HG02938 (cell line): ENCODE data around the gene CPOX.
A peak's percentile ranks its signal among the peaks of the same experiment; 100 is the strongest.
"Not testable (repeated sequence)": the region's sequence is repeated elsewhere in the genome, so short reads cannot be mapped to it uniquely, and the experiment has no call there.

Source experiments
- ATAC-seq: cut with Tn5 transposase; IDR thresholded peaks from one replicate; pipeline ENCODE4 v1.9.1; 2021; ENCODE audit warnings: mild to moderate bottlenecking, moderate library complexity; ENCODE audit not compliant: unreplicated experiment

Gene CPOX

GRCh38 chr3:98565237-98565643 is 28.2 kb downstream of the CPOX start:
- ATAC-seq: peak; percentile 17

DNA sequence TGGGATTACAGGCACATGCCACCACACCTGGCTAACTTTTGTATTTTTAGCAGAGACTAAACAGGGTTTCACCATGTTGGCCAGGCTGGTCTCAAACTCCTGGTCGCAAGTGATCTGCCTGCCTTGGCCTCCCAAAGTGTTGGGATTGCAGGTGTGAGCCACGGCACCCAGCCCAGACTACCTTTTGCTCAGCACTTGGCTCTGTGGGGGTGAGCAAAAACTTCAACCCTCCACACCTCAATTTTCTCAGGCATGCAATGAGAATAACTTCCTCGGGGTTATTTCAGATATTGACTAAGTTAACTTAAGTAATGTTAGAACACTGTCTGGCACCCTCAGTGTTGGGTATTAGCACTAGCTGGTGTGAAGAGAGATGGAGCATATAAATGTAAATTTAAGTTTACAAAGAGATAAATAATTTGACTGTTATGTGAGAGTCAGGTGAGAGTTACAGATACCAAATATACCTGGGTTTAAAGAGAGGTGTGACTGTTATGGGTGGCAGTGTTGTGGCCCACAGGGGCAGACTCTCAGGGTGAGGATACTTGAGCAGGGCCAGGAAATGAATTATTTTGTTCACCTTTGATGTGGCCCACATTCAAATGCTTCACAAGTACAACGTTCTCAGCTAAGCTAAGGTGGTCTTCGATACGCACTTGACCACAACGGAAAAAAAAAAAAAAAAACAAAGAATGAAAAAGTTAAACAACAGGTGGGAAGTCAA is 29.0 kb downstream of the CPOX start:
- peak; percentile 0 for ATAC-seq

GRCh38 chr3:98563661-98564281 is 29.6 kb downstream of the CPOX start:
- peak; percentile 60 for ATAC-seq

DNA sequence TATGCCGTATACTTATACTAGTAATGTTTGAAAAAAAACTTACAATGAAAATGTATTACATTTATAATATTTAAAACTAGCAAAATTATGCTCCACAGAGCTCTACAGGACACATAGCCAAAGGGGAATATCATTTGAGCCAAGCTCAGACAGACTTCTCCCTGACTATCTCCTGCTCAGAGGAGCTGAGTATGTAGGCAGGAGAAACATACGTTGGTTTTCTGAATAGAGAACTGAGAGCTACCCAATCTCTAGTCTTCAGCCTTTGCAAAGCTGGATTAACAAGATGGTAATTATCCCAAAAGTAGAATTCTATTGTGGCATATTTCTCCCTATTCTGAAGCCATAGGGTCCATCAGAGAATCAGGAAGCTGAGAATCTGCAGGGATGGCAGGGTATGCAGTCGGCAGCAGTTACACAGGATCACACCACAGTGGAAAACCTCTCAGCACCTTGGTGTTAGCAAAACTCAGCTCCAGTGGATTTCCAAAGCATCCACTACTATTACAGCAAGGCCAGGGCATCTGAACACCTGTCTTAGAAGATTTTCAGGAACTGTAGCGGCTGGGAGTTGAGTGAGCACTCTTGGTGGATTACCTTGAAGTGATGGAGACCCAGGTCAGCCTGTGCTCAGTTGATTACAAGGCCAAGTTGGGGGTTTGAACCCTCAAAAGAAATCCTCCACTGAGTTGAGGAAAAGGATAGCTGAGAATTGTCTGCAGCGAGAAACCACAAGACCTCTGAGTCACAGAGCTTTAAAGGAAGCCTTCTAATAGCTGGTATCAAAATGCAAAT is 31.5 kb downstream of the CPOX start:
- no peak for ATAC-seq

GRCh38 chr3:98560911-98561310 is 32.5 kb downstream of the CPOX start:
- no peak for ATAC-seq

DNA sequence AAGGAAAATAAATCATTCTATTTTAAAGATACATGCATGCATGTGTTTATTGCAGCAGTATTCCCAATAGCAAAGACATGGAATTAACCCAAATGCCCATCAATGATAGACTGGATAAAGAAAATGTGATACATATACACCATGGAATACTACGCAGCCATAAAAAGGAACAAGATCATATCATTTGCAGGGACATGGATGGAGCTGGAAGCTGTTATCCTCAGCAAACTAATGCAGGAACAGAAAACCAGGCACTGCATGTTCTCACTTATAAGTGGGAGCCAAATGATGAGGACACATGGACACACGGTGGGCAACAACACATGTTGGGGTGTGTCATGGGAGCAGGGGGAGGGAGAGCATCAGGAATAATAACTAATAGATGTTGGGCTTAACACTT is 33.6 kb downstream of the CPOX start:
- not testable (repeated sequence) for ATAC-seq

GRCh38 chr3:98558100-98558827 is 35.1 kb downstream of the CPOX start:
- ATAC-seq: no peak

DNA sequence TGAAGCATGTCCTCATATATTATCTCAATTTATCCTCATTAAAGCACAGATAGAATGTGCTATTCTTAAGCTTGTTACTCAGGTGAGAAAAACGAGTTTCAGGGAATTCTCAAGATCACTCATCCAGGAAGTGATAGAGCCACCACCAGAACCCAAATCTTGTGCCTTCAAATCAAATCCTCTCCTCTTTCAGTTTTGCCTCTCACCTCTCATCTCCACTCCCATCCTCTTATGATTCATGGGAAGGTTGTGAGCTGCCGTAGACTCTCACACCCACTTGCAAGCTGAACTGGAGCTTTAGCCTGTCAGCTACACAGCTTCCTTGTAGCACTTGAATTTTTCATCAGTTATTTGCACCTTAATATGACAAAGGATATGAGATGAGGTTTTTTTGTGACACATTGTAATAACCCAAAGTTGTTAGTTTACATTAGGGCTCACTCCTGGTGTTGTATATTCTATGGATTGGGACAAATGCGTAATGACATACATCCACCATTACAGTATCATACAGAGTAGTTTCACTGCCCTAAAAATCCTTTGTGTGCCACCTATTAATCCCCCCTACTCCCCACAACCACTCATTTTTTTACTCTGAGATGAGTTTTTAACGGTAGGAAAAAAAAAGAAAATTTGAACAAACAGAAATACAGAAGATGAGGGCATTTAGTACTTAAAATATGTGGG is 35.9 kb downstream of the CPOX start:
- ATAC-seq: no peak

DNA sequence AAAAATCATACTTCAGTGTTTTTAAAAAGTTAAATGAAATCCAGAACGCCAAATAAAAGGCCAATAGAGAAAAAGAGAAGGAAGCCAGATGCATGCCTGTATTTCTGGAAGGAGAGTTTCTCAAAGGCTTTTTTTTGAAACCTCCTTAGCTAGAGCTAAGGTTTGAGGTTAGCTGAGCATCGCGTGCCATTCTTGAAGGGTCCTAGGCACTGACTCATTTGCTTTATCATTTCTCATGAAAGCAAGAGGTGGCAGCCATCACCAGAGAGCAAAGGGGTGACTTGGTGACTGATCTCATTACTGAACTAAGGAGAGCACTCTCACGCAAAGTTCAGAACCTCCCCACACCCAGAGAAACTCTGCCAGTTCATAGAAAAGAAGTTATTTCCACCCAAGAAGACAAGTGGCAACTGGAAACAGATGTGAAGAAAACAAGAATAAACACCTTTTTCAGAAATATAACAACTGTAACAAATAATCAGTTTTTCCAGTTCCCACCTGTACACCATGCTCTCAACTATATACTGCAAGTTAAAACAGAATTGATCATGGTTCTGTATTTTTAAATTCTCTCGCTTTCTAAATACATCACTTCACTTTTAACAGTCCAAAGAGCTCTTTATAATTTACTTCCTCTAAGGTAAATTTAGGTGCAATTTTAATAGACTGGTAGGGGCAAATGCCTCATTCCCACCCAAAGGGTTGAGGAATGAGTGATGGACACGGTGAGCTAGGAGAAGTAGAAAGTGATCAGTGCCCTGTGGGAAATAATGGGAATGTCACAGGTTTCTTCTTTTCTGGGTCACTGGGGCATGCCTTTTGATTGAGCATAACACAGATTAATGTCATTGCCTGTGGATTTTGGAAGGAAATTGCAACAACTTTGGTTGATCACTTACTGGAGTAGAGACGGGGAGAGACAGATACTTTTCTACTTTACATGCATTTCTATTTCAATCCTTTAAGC is 37.0 kb downstream of the CPOX start:
- ATAC-seq: peak; percentile 78

DNA sequence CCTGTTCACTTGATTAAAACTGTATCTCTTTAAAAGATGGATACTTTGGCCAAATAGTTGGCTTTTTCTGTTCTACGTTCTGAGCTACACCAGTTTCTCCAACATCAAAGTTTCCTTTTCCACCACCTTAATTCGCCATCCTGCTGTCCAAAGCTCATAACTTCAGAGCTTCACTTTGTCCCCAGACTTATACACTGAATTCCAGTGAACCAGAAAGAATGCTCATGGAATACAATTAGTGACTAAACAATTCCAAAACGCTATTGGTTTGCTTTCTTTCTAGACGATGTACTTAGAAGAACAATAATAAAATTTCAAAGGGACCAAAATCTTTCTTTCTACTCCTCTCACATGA is 38.4 kb downstream of the CPOX start:
- ATAC-seq: no peak

- ATAC-seq: no peak
These were observed 38.8 kb downstream of the CPOX start for GRCh38 chr3:98554580-98554979.

DNA sequence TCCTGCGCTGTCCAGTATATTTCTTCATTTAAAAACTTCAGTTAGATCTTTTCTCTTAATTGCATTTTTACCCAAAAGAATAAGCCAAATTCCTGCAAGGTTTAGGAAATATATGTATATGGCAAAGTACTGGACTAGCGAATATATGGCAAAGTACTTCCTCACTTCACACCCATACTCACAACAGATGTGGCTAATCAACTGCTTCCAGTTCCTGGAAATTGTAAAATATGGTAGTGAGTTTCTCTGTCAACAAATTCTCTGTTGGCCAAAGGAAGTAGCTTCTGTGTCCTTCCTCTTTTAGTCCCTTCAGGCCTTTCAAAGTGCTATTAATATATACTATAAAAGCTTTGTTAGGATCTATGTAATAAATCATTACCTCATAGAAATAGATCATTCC is 39.7 kb downstream of the CPOX start:
- no peak for ATAC-seq

DNA sequence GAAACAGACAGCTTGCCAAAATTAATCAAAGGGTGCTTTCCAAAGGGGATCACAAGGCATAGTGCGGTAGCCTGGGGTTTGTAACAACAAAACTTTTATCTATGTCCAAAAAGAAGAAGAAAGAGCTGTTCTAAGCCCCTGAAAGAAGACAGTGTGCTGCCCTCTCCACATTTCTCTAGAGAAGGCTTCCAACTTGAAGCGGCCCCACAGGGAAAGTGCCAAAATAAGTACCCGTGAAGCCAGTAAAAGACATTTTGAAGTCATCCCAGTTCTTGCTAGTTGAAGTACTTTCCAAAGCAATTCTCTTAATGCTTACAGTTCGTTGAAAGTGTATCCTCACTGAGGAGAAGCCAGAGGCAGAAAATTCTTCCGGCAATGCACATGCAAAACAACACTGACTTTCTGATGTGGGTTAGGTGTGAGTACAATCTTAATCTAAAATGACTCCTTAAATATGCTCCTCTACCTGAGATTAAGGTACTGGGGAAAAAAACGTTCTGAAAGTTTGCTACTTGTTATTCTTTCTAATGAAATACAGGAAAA is 40.3 kb downstream of the CPOX start:
- no peak for ATAC-seq

GRCh38 chr3:98552232-98553020 is 41.0 kb downstream of the CPOX start:
- no peak for ATAC-seq

DNA sequence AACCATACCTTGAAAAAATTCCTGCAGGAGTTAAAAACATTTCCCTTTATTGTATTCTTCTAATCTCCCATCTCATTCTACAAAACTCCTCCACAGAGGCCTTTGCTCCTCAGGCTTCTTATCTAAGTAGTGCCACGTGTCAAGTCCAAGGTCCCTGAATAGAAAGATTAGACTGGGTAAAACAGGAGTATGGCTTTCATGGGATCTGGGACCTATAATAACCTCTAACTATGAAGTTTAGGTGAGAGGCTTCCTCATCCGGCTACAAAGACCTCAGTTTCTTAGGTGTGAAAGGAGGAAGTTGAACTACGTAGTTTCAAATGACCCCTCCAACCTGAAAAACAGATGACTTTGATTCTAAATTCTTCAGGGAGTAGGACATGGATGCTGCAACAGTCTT is 41.7 kb downstream of the CPOX start:
- no peak for ATAC-seq

GRCh38 chr3:98551236-98551635 is 42.2 kb downstream of the CPOX start:
- no peak for ATAC-seq

GRCh38 chr3:98550833-98551232 is 42.6 kb downstream of the CPOX start:
- ATAC-seq: no peak

- ATAC-seq: no peak
These were observed 44.9 kb downstream of the CPOX start for GRCh38 chr3:98548544-98548943.

GRCh38 chr3:98545940-98546339 is 47.5 kb downstream of the CPOX start:
- peak; percentile 57 for ATAC-seq
